GM12801 (cell line): Measurements from ENCODE around the gene ERC1.

Experiments
- TF ChIP-seq, protein P1 (sequence below): IDR thresholded peaks from one replicate; pipeline ENCODE4 v1.5.1; 2011; ENCODE audit warnings: control low read depth; ENCODE audit not compliant: insufficient read length; ENCODE audit errors: extremely low read depth

Gene ERC1

GRCh38 chr12:1053690-1054089, 62.7 kb downstream of the ERC1 start:
- TF ChIP-seq, protein P1, sequence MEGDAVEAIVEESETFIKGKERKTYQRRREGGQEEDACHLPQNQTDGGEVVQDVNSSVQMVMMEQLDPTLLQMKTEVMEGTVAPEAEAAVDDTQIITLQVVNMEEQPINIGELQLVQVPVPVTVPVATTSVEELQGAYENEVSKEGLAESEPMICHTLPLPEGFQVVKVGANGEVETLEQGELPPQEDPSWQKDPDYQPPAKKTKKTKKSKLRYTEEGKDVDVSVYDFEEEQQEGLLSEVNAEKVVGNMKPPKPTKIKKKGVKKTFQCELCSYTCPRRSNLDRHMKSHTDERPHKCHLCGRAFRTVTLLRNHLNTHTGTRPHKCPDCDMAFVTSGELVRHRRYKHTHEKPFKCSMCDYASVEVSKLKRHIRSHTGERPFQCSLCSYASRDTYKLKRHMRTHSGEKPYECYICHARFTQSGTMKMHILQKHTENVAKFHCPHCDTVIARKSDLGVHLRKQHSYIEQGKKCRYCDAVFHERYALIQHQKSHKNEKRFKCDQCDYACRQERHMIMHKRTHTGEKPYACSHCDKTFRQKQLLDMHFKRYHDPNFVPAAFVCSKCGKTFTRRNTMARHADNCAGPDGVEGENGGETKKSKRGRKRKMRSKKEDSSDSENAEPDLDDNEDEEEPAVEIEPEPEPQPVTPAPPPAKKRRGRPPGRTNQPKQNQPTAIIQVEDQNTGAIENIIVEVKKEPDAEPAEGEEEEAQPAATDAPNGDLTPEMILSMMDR: no peak

DNA sequence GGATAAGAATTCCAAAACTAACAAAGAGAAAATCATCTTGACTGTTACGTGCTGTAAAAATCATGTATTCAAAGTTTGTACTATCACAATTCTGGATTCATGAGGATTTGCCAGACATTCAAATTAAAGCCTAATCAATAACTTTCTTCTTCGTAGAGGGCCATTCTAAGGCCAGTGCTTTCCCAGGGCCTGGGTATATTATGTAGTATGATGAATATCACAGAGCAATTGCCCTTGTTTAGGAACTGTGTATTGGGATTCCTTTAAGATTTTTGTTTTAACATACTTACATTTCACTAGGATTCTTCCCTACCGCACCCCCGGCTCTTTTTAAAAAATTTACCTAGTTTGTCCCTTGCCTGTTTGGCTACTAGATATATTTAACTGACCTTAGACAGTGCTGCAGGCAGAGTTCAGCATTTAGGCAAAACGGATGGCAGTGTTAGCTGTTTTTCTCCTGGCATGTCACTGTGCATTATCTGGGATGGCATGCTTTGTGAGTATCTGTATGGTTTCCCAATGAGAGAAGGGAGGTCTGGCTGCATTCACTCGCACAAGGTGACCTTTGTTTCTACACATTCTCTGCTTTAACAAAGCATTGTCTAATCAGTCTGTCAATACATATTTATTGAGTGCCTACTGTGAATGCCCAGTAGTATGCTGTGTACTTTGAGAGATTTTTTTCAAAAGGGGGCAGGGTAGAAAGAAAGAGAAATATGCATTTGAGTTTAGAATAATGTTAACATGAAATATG, 63.3 kb downstream of the ERC1 start:
- TF ChIP-seq, protein P1: no peak

DNA sequence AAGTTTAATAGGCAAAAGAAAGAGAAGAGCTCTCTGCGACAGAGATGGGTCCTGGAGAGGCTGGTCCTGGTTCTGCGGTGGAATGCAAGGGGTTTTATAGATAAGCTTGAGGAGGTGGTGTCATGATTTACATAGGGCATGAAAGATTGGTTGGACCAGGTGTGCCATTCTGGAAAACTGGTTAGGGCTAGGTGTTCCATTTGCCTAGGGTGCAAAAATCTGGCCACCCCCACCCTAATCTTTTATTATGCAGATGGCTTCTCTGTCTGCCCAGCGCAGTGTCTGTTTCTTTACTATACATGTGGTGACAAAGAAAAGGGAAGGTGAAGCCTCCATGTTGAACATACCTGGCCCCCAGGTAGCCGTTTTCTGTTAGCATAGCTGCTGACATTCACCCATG, 65.4 kb downstream of the ERC1 start:
- TF ChIP-seq, protein P1: no peak

- TF ChIP-seq, protein P1: no peak
These were observed 67.4 kb downstream of the ERC1 start for GRCh38 chr12:1058423-1058822.

DNA sequence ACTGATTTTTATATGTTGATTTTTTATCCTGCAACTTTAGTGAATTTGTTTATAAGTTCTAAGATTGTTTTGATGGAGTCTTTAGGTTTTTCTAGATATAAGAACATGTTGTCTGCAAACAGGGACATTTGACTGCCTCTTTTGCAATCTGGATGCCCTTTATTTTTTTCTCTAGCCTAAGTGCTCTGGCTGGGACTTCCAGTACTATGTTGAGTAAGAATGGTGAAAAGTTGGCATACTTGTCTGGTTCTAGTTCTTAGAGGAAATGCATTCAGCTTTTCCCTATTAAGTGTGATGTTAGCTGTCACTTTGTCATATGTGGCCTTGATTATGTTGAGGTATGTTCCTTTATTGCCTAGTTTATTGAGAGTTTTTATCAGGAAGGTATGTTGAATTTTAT, 68.1 kb downstream of the ERC1 start:
- TF ChIP-seq, protein P1: no peak

DNA sequence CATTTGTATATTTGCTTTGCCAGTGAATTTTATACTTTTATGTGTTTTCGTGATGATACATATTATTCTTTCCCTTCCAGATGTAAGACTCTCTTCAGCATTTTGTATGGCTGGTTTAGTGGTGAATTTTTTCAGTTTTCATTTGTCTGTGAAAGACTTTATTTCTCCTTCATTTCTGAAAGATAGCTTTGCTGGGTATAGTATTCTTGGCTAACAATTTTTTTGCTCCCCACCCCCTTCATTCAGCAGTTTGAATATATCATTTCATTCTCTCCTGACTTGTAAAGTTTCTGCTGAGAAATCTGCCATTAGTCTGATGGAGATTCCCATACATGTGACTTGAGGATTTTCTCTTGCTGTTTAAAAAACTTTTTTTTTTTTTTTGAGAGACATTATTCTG, 72.8 kb downstream of the ERC1 start:
- TF ChIP-seq, protein P1: no peak

GRCh38 chr12:1064317-1064716, 73.3 kb downstream of the ERC1 start:
- TF ChIP-seq, protein P1: no peak
